ENCODE measurements around the gene HSF4. TPM values are rescaled to one million over a fixed set of nuclear protein-coding genes. Genes with fewer than 3 reads are reported as not detected.

HSF4 gene
- 4.1 TPM for polyA plus RNA-seq (2013, experiment 1 of 2)
- 3.3 TPM for polyA plus RNA-seq (2013, experiment 2 of 2)

- WGBS: under 1% methylated on average over 25 of the region's 41 CpGs
- H3K4me3 ChIP-seq (ENCODE audit: insufficient read depth in 1 of 2, low read depth in 1 of 2, low read length in 2 of 2): peak within 1 kb of the TSS; percentile 49 to 73
Observed at GRCh38 chr16:67164599-67165061, at the start of gene HSF4. TSS of gene HSF4 (plus strand) at chr16:67164745. CDS start at chr16:67164812, 67 bp downstream.

GRCh38 chr16:67114793-67115192 is 49.8 kb upstream of the HSF4 start:
- Histone ChIP-seq H3K27ac (ENCODE audit: low read length, poor library complexity, severe bottlenecking) (no peak overlapping the region), H3K4me1 (ENCODE audit: control insufficient read depth, insufficient read depth, low read depth, low read length) (peaks cover 7% of the 10 kb centered on the region), H3K14ac (ENCODE audit: low read length in 2 of 2) (no peak overlapping the region), H3K23ac (ENCODE audit: low read length in 2 of 2) (no peak overlapping the region), H3K27me3 (ENCODE audit: control insufficient read depth in 1 of 2, insufficient read depth in 1 of 2, low read length in 2 of 2) (no peaks in the 10 kb centered on the region), H2BK5ac (ENCODE audit: low read depth, low read length, poor library complexity, severe bottlenecking) (no peak overlapping the region), H3K18ac (ENCODE audit: low read depth in 1 of 2, low read length in 2 of 2) (no peak overlapping the region), H2BK120ac (ENCODE audit: low read depth, low read length) (no peak overlapping the region), H2BK12ac (ENCODE audit: low read length in 2 of 2) (no peak overlapping the region), H3K36me3 (ENCODE audit: control insufficient read depth in 1 of 2, insufficient read depth in 2 of 2, low read depth in 1 of 2, low read length in 2 of 2) (peaks cover 0 to 24% of the 10 kb centered on the region in 2 experiments), H3K4me2 (ENCODE audit: low read length, poor library complexity, severe bottlenecking) (no peak overlapping the region), H2AK5ac (ENCODE audit: low read length, severe bottlenecking) (no peak overlapping the region), H3K9ac (ENCODE audit: low read length) (peak overlapping the region; percentile 77), H3K4me3 (ENCODE audit: insufficient read depth in 1 of 2, low read depth in 1 of 2, low read length in 2 of 2) (peak overlapping the region in 1 of 2 experiments; percentile 17), H3K79me1 (replicated peaks; ENCODE audit: low read length, poor library complexity, severe bottlenecking) (peaks cover 30% of the 10 kb centered on the region), H3K9me3 (ENCODE audit: control insufficient read depth, low read length) (no peaks in the 10 kb centered on the region), H4K91ac (ENCODE audit: low read length) (no peak overlapping the region), H2AFZ (ENCODE audit: low read depth, low read length) (no peak overlapping the region), H3K4ac (ENCODE audit: low read depth in 1 of 2, low read length in 2 of 2) (no peak overlapping the region), H2BK15ac (ENCODE audit: low read depth, poor library complexity, severe bottlenecking) (no peak overlapping the region), H4K8ac (ENCODE audit: low read length) (no peak overlapping the region)
- DNase-seq: peak; percentile 50
- 94% methylated on average over 2 of the region's 2 CpGs for WGBS

More at GRCh38 chr16:67164599-67165061, at the start of gene HSF4:
- H2BK5ac ChIP-seq (ENCODE audit: low read depth, low read length, poor library complexity, severe bottlenecking): no peak within 1 kb of the TSS
- peaks cover 21 to 68% of the 10 kb centered on the region in 2 experiments for H3K27me3 ChIP-seq (ENCODE audit: control insufficient read depth in 1 of 2, insufficient read depth in 1 of 2, low read length in 2 of 2)
- H3K4me1 ChIP-seq (ENCODE audit: control insufficient read depth, insufficient read depth, low read depth, low read length): peaks cover 55% of the 10 kb centered on the region
- H3K27ac ChIP-seq (ENCODE audit: low read length, poor library complexity, severe bottlenecking): no peak within 1 kb of the TSS
- H3K4ac ChIP-seq (ENCODE audit: low read depth in 1 of 2, low read length in 2 of 2): no peak within 1 kb of the TSS
- peak within 1 kb of the TSS; percentile 43 for H4K91ac ChIP-seq (ENCODE audit: low read length)
- DNase-seq: no peak
- peak within 1 kb of the TSS in 1 of 2 experiments; percentile 47 for H3K23ac ChIP-seq (ENCODE audit: low read length in 2 of 2)
- no peaks in the 10 kb centered on the region for H3K9me3 ChIP-seq (ENCODE audit: control insufficient read depth, low read length)
- no peak within 1 kb of the TSS for H2AK5ac ChIP-seq (ENCODE audit: low read length, severe bottlenecking)
- H3K9ac ChIP-seq (ENCODE audit: low read length): peak within 1 kb of the TSS; percentile 73
- H3K79me1 ChIP-seq (replicated peaks; ENCODE audit: low read length, poor library complexity, severe bottlenecking): peaks cover 7% of the 10 kb centered on the region
- peaks cover 0 to 7% of the 10 kb centered on the region in 2 experiments for H3K36me3 ChIP-seq (ENCODE audit: control insufficient read depth in 1 of 2, insufficient read depth in 2 of 2, low read depth in 1 of 2, low read length in 2 of 2)
- H2BK15ac ChIP-seq (ENCODE audit: low read depth, poor library complexity, severe bottlenecking): peak within 1 kb of the TSS; percentile 93
- no peak within 1 kb of the TSS for H3K14ac ChIP-seq (ENCODE audit: low read length in 2 of 2)
- peak within 1 kb of the TSS; percentile 96 for H3K4me2 ChIP-seq (ENCODE audit: low read length, poor library complexity, severe bottlenecking)
- H4K8ac ChIP-seq (ENCODE audit: low read length): peak within 1 kb of the TSS; percentile 19
- peak within 1 kb of the TSS; percentile 54 to 87 for H3K18ac ChIP-seq (ENCODE audit: low read depth in 1 of 2, low read length in 2 of 2)
- no peak within 1 kb of the TSS for H2BK120ac ChIP-seq (ENCODE audit: low read depth, low read length)
- peak within 1 kb of the TSS; percentile 12 to 59 for H2BK12ac ChIP-seq (ENCODE audit: low read length in 2 of 2)
- no peak within 1 kb of the TSS for H2AFZ ChIP-seq (ENCODE audit: low read depth, low read length)

- Histone ChIP-seq H3K9me3 (ENCODE audit: control insufficient read depth, low read length) (no peaks in the 10 kb centered on the region), H2BK15ac (ENCODE audit: low read depth, poor library complexity, severe bottlenecking) (no peak overlapping the region), H2BK12ac (ENCODE audit: low read length in 2 of 2) (no peak overlapping the region), H3K36me3 (ENCODE audit: control insufficient read depth in 1 of 2, insufficient read depth in 2 of 2, low read depth in 1 of 2, low read length in 2 of 2) (peaks cover 0 to 32% of the 10 kb centered on the region in 2 experiments), H2BK120ac (ENCODE audit: low read depth, low read length) (no peak overlapping the region), H4K91ac (ENCODE audit: low read length) (no peak overlapping the region), H4K8ac (ENCODE audit: low read length) (no peak overlapping the region), H3K4me2 (ENCODE audit: low read length, poor library complexity, severe bottlenecking) (no peak overlapping the region), H3K4me3 (ENCODE audit: insufficient read depth in 1 of 2, low read depth in 1 of 2, low read length in 2 of 2) (no peak overlapping the region), H3K14ac (ENCODE audit: low read length in 2 of 2) (no peak overlapping the region), H2AFZ (ENCODE audit: low read depth, low read length) (no peak overlapping the region), H3K27ac (ENCODE audit: low read length, poor library complexity, severe bottlenecking) (peak overlapping the region; percentile 50), H3K4me1 (ENCODE audit: control insufficient read depth, insufficient read depth, low read depth, low read length) (peaks cover 5% of the 10 kb centered on the region), H3K27me3 (ENCODE audit: control insufficient read depth in 1 of 2, insufficient read depth in 1 of 2, low read length in 2 of 2) (no peaks in the 10 kb centered on the region), H3K23ac (ENCODE audit: low read length in 2 of 2) (no peak overlapping the region), H3K9ac (ENCODE audit: low read length) (peak overlapping the region; percentile 77), H2AK5ac (ENCODE audit: low read length, severe bottlenecking) (no peak overlapping the region), H2BK5ac (ENCODE audit: low read depth, low read length, poor library complexity, severe bottlenecking) (no peak overlapping the region), H3K18ac (ENCODE audit: low read depth in 1 of 2, low read length in 2 of 2) (no peak overlapping the region), H3K4ac (ENCODE audit: low read depth in 1 of 2, low read length in 2 of 2) (no peak overlapping the region), H3K79me1 (replicated peaks; ENCODE audit: low read length, poor library complexity, severe bottlenecking) (peaks cover 30% of the 10 kb centered on the region)
- DNase-seq: peak; percentile 90
- WGBS: 58% methylated on average over 7 of the region's 7 CpGs
Observed at GRCh38 chr16:67115639-67116038, 48.9 kb upstream of the HSF4 start.

- WGBS: 92% methylated on average over 13 of the region's 13 CpGs
- Histone ChIP-seq H3K23ac (ENCODE audit: low read length in 2 of 2) (no peak overlapping the region), H3K79me1 (replicated peaks; ENCODE audit: low read length, poor library complexity, severe bottlenecking) (peaks cover 31% of the 10 kb centered on the region), H3K14ac (ENCODE audit: low read length in 2 of 2) (no peak overlapping the region), H2BK12ac (ENCODE audit: low read length in 2 of 2) (no peak overlapping the region), H3K9ac (ENCODE audit: low read length) (peak overlapping the region; percentile 77), H3K4me1 (ENCODE audit: control insufficient read depth, insufficient read depth, low read depth, low read length) (peaks cover 3% of the 10 kb centered on the region), H3K36me3 (ENCODE audit: control insufficient read depth in 1 of 2, insufficient read depth in 2 of 2, low read depth in 1 of 2, low read length in 2 of 2) (peaks cover 5 to 39% of the 10 kb centered on the region in 2 experiments), H3K4ac (ENCODE audit: low read depth in 1 of 2, low read length in 2 of 2) (no peak overlapping the region), H3K9me3 (ENCODE audit: control insufficient read depth, low read length) (no peaks in the 10 kb centered on the region), H2BK15ac (ENCODE audit: low read depth, poor library complexity, severe bottlenecking) (no peak overlapping the region), H3K4me3 (ENCODE audit: insufficient read depth in 1 of 2, low read depth in 1 of 2, low read length in 2 of 2) (no peak overlapping the region), H3K27ac (ENCODE audit: low read length, poor library complexity, severe bottlenecking) (no peak overlapping the region), H2AFZ (ENCODE audit: low read depth, low read length) (no peak overlapping the region), H2BK5ac (ENCODE audit: low read depth, low read length, poor library complexity, severe bottlenecking) (no peak overlapping the region), H3K27me3 (ENCODE audit: control insufficient read depth in 1 of 2, insufficient read depth in 1 of 2, low read length in 2 of 2) (no peaks in the 10 kb centered on the region), H2BK120ac (ENCODE audit: low read depth, low read length) (no peak overlapping the region), H4K91ac (ENCODE audit: low read length) (no peak overlapping the region), H2AK5ac (ENCODE audit: low read length, severe bottlenecking) (peak overlapping the region; percentile 53), H3K18ac (ENCODE audit: low read depth in 1 of 2, low read length in 2 of 2) (no peak overlapping the region), H3K4me2 (ENCODE audit: low read length, poor library complexity, severe bottlenecking) (no peak overlapping the region), H4K8ac (ENCODE audit: low read length) (no peak overlapping the region)
- DNase-seq: peak; percentile 4
Observed at GRCh38 chr16:67116388-67117311, 47.9 kb upstream of the HSF4 start.

All from mesenchymal stem cell (in vitro differentiated cells and primary cell).